ENCODE data around the gene LBHD2.
"Not testable (repeated sequence)": the region's sequence is repeated elsewhere in the genome, so short reads cannot be mapped to it uniquely, and the experiment has no call there.

LBHD2 gene

DNA sequence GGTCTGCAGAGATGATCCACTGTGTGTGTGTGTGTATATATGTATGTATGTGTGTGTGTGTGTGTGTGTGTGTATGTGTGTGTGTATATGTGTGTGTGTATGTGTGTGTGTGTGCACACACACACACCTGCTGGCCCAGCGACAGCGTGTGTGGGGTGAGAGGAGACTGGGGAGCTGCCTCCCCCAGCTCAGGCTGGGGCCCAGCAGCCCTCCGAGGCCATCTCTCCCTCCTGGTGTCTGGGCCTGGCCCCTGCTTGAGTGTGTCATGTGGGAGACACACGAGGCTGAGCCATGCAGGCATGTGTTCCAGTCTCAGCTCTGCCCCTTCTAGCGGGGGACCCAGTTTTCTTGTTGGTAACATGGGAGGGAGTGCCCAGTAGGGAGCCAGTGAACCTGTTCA, 29.3 kb downstream of the LBHD2 start:
- TF ChIP-seq, protein P1, sequence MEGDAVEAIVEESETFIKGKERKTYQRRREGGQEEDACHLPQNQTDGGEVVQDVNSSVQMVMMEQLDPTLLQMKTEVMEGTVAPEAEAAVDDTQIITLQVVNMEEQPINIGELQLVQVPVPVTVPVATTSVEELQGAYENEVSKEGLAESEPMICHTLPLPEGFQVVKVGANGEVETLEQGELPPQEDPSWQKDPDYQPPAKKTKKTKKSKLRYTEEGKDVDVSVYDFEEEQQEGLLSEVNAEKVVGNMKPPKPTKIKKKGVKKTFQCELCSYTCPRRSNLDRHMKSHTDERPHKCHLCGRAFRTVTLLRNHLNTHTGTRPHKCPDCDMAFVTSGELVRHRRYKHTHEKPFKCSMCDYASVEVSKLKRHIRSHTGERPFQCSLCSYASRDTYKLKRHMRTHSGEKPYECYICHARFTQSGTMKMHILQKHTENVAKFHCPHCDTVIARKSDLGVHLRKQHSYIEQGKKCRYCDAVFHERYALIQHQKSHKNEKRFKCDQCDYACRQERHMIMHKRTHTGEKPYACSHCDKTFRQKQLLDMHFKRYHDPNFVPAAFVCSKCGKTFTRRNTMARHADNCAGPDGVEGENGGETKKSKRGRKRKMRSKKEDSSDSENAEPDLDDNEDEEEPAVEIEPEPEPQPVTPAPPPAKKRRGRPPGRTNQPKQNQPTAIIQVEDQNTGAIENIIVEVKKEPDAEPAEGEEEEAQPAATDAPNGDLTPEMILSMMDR (IDR thresholded peaks at IDR 0.05; ENCODE audit: insufficient read depth, low read length, poor library complexity, severe bottlenecking): no peak
- DNase-seq (ENCODE audit: extremely low read depth, insufficient read length): no peak
- Histone ChIP-seq H3K36me3 (ENCODE audit: control insufficient read depth, insufficient read depth, low read length) (no peaks in the 10 kb centered on the region), H3K4me3 (replicated peaks; ENCODE audit: low read depth, low read length) (no peak overlapping the region), H3K27me3 (replicated peaks; ENCODE audit: control insufficient read depth, insufficient read depth, low read length) (no peaks in the 10 kb centered on the region)

GRCh38 chr14:103113774-103114173, 29.8 kb downstream of the LBHD2 start:
- TF ChIP-seq, protein P1 (IDR thresholded peaks at IDR 0.05; ENCODE audit: insufficient read depth, low read length, poor library complexity, severe bottlenecking): no peak
- no peaks in the 10 kb centered on the region for H3K36me3 ChIP-seq (ENCODE audit: control insufficient read depth, insufficient read depth, low read length)

DNA sequence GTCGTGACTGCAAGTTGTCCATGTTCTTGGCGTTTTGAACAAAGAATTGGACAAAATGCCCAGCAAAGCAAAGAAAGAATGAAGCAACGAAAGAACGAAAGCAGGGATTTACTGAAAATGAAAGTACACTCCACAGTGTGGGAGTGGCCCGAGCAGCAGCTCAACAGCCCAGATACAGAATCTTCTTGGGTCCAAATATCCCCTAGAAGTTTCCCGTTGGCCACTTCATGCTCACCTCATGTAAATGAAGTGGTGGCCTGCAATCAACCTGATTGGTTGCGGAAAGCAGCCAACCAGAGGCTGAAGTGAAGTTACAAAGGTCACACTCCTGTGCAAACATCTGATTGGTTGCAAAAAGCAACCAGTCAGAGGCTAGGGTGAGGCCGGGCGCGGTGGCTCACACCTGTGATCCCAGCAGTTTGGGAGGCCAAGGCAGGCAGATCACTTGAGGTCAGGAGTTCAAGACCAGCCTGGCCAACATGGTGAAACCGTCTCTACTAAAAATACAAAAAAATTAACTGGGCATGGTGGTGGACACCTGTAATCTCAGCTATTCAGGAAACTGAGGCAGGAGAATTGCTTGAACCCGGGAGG, 31.2 kb downstream of the LBHD2 start:
- DNase-seq (ENCODE audit: extremely low read depth, insufficient read length); H3K27me3 ChIP-seq (replicated peaks; ENCODE audit: control insufficient read depth, insufficient read depth, low read length); H3K36me3 ChIP-seq (ENCODE audit: control insufficient read depth, insufficient read depth, low read length): not testable (repeated sequence)
- peak overlapping the region; percentile 14; the same call in 1 of the 2 replicates for H3K4me3 ChIP-seq (replicated peaks; ENCODE audit: low read depth, low read length)

More at GRCh38 chr14:103113774-103114173, 29.8 kb downstream of the LBHD2 start:
- Histone ChIP-seq H3K4me3 (replicated peaks; ENCODE audit: low read depth, low read length) (no peak overlapping the region), H3K27me3 (replicated peaks; ENCODE audit: control insufficient read depth, insufficient read depth, low read length) (no peaks in the 10 kb centered on the region)
- no peak for DNase-seq (ENCODE audit: extremely low read depth, insufficient read length)

- Histone ChIP-seq H3K36me3 (ENCODE audit: control insufficient read depth, insufficient read depth, low read length) (no peaks in the 10 kb centered on the region), H3K4me3 (replicated peaks; ENCODE audit: low read depth, low read length) (no peak overlapping the region), H3K27me3 (replicated peaks; ENCODE audit: control insufficient read depth, insufficient read depth, low read length) (no peaks in the 10 kb centered on the region)
- TF ChIP-seq, protein P1 (IDR thresholded peaks at IDR 0.05; ENCODE audit: insufficient read depth, low read length, poor library complexity, severe bottlenecking): no peak
- no peak for DNase-seq (ENCODE audit: extremely low read depth, insufficient read length)
Observed at GRCh38 chr14:103115845-103116572, 32.0 kb downstream of the LBHD2 start.

DNA sequence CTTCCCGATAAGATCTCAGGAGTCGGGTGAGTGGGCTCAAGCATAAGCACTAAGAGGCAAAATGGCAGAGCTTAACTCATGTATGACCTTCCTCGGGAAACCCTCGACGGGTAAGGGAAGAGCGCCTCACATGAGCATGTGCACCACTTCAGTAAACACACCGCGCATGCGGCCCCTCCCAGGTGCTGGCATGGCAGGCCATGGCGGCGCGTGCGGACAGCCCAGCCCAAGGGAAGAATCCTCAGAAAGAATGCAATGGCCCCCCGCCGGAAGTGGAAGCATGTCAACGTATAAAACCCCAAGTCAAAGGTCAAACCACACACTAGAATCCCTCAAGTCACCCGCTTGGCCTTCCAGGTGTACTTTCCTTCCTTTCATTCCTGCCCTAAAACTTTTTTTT, 32.6 kb downstream of the LBHD2 start:
- no peak for DNase-seq (ENCODE audit: extremely low read depth, insufficient read length)
- no peak overlapping the region for H3K4me3 ChIP-seq (replicated peaks; ENCODE audit: low read depth, low read length)
- TF ChIP-seq, protein P1 (IDR thresholded peaks at IDR 0.05; ENCODE audit: insufficient read depth, low read length, poor library complexity, severe bottlenecking): no peak
- no peaks in the 10 kb centered on the region for H3K27me3 ChIP-seq (replicated peaks; ENCODE audit: control insufficient read depth, insufficient read depth, low read length)
- H3K36me3 ChIP-seq (ENCODE audit: control insufficient read depth, insufficient read depth, low read length): no peaks in the 10 kb centered on the region

DNA sequence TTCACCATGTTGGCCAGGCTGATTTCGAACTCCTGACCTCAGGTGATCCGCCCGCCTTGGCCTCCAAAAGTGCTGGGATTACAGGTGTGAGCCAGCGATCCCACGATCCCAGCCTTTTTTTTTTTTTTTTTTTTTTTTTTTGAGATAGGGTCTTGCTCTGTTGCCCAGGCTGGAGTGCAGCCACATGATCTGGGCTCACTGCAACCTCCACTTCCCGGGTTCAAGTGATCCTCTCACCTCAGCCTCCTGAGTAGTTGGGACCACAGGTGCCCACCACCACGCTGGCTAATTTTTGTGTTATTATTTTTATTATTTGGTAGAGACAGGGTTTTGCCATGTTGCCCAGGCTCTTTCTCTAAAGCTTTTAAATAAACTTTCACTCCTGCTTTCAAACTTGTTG, 33.5 kb downstream of the LBHD2 start:
- not testable (repeated sequence) for DNase-seq (ENCODE audit: extremely low read depth, insufficient read length); H3K27me3 ChIP-seq (replicated peaks; ENCODE audit: control insufficient read depth, insufficient read depth, low read length)

More for the DNA sequence above, 33.5 kb downstream of the LBHD2 start:
- H3K36me3 ChIP-seq (ENCODE audit: control insufficient read depth, insufficient read depth, low read length); H3K4me3 ChIP-seq (replicated peaks; ENCODE audit: low read depth, low read length): not testable (repeated sequence)

All from GM06990 (cell line).